Cortex of kidney (tissue), 1 donor: ENCODE results near the gene CAB39.

Experiments
- DNase-seq: peaks from one replicate; lab custom pipeline; 2025; lab: John Stamatoyannopoulos, UW

Gene CAB39

DNA sequence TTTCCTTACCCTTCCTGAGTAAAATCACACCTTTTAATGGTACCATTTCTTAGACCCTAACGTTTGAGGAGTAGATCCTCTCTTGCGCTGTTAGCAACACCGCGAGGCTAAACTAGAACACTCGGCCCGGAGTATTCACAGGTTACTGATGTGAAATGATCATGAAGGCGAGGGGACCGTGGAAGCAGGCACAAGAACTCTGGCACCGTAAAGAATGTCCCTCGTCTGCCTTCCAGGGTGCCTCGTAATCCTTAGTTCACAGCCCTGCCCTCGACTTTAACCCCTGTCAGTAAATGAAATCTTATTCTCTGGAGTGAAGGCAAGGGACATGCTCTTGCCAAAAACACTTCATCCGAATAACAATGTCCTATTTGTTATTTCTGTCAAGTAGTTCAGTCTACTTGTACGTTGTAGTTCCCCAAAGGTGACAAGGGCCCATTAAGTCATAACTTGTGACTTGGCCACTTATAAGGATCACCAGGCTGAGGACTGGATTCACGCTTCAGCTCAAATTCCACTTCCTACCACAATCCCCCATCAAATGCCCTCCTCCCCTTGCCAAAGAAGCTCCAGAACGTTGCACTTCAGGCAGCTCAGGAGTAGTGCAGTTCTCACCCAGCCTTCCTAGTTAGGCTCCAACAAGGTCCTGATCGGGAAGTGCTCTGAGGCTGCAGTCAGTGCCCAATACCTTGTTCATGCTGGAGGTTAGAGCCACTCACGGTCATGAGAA is 108.8 kb downstream of the CAB39 start:
- no peak for DNase-seq

- DNase-seq = no peak
These were observed 109.4 kb downstream of the CAB39 start for GRCh38 chr2:230821991-230822520.

GRCh38 chr2:230823264-230823964 is 110.8 kb downstream of the CAB39 start:
- no peak for DNase-seq

GRCh38 chr2:230824406-230824978 is 111.8 kb downstream of the CAB39 start:
- DNase-seq = no peak

GRCh38 chr2:230825354-230825753 is 112.7 kb downstream of the CAB39 start:
- DNase-seq = no peak

- no peak for DNase-seq
These were observed 115.2 kb downstream of the CAB39 start for GRCh38 chr2:230827774-230828271.

DNA sequence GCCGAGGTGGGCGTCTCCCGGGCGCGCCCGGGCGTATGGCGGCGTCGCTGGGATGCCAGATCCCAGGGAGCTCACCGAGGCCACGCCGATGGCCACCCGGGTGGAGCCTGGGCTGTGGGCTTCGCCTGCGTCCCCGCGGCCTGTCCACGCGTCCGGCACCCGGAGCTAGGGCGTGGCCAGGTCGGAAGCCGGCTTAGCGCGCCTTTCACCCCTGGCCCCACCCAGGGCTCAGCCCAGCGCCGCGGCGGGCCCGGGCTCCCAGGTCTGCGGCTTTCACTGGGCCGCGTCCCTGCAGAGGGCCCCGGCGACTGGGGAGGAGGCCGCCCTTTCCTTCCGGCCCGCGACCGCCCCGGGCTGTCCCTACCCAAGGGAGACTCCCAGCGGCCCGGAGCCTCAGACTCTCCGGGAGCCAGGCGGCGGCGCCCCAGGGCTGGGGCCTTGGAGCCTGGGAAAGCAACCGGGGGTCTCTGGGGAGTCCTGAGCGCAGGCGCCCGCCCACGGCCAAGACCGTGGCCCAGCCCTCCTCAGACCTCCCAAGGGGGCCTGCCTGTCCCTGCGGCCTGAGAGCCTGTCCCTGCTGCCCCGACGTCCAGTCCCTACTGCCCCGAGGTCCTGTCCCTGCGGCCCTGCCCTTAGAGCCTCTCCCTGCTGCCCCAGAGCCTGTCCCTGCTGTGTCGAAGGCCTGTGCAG is 115.8 kb downstream of the CAB39 start:
- no peak for DNase-seq

DNA sequence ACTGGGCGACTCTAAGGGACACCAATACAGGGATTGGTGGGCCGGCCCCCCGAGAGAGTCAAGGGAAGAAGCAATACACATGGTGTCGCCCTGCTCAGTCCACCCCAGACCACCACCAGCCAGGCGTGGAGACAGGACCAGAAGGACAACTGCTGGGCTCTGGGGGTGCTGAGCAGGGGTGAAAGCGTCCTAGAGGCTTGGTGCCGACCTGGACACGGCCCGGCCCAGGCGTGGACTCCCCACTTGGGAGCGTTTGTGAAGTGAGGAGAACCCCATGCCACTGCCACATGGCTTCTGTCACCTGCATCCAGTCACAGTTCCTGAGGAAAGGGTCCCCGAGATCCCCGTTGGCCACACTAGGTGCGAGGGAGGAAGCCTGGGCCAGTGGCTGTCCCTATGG is 116.7 kb downstream of the CAB39 start:
- no peak for DNase-seq

GRCh38 chr2:230829959-230830358 is 117.3 kb downstream of the CAB39 start:
- DNase-seq = no peak

GRCh38 chr2:230830428-230830827 is 117.8 kb downstream of the CAB39 start:
- no peak for DNase-seq

DNA sequence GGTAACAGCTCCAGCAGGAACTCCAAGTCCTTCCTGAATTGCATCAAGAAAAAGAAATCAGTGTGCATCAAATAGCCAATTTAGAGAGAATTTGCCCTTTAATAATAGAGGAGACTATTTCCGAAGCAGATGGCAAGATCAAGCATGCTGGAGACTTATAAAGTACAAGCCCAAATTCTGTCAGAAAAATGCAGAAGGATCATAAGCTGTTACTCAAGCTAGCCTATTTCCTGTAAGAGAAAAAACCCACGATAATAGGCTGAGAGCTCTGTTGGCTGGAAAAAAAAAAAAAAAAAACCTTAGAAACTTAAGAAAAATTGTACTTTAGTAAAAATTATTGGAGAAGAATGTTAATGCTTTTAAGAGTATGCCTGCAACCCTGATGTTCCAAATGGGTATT is 127.7 kb downstream of the CAB39 start:
- no peak for DNase-seq

- no peak for DNase-seq
These were observed 129.8 kb downstream of the CAB39 start for GRCh38 chr2:230842473-230842872.

GRCh38 chr2:230843132-230843531 is 130.5 kb downstream of the CAB39 start:
- no peak for DNase-seq

GRCh38 chr2:230846360-230846759 is 133.7 kb downstream of the CAB39 start:
- DNase-seq = no peak

GRCh38 chr2:230847883-230848388 is 135.3 kb downstream of the CAB39 start:
- DNase-seq = no peak

GRCh38 chr2:230849633-230850357 is 137.2 kb downstream of the CAB39 start:
- no peak for DNase-seq

DNA sequence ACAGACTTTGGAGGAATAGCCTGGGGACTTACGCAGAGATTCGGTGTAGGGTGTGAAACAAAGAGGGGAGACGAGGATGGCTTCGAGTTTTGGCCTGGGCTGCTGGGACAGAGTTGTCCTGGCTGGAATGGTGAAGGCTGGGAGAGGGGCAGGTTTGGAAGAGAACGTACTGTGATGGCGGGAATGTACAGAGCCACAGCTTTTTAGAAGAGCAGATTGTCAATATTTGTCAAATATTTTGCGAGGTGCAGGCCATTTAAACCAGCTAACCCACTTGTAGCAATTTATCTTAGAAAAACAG is 137.7 kb downstream of the CAB39 start:
- no peak for DNase-seq

GRCh38 chr2:230852113-230852512 is 139.5 kb downstream of the CAB39 start:
- no peak for DNase-seq

GRCh38 chr2:230861552-230862255 is 149.1 kb downstream of the CAB39 start:
- DNase-seq = no peak

DNA sequence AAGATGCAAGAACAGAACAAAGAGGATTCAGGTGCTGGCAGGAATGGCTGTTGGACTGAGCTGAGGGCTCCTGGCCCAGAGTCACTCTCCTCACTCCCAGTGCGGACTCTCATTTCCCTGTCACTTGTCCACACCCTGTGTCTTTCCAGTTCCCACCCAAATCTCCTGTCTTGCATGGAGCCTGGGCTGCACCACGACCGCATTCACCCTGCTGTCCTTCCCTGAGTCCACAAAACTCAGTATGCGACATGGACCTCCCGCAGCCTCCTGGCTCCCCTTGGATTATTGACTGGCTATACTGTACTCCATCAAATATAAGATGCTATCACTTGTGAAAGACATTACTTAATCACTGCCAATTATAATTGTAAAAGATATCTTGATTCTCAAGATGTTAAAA is 149.7 kb downstream of the CAB39 start:
- no peak for DNase-seq

- DNase-seq = no peak
These were observed 150.4 kb downstream of the CAB39 start for GRCh38 chr2:230863031-230863430.
